Measurements from ENCODE around the gene NOS1AP.

The NOS1AP gene

DNA sequence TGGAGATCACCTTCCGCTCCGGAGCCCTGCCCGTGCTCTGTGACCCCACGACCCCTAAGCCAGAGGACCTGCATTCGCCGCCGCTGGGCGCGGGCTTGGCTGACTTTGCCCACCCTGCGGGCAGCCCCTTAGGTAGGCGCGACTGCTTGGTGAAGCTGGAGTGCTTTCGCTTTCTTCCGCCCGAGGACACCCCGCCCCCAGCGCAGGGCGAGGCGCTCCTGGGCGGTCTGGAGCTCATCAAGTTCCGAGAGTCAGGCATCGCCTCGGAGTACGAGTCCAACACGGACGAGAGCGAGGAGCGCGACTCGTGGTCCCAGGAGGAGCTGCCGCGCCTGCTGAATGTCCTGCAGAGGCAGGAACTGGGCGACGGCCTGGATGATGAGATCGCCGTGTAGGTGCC, 297.6 kb downstream of the NOS1AP start:
- Histone ChIP-seq H3K4me2 (ENCODE audit: low read length) (no peak overlapping the region), H3K4me1 (ENCODE audit: insufficient read depth, low read length, severe bottlenecking) (no peaks in the 10 kb centered on the region), H3K4me3 (ENCODE audit: low read depth, low read length, poor library complexity, severe bottlenecking) (no peak overlapping the region), H3K9ac (ENCODE audit: low read length) (no peak overlapping the region), H3K9me2 (ENCODE audit: low read depth, low read length) (no peaks in the 10 kb centered on the region), H3K9me3 (ENCODE audit: low read length) (no peaks in the 10 kb centered on the region), H3F3A (ENCODE audit: insufficient read depth, low read length) (no peaks in the 10 kb centered on the region), H3K79me2 (ENCODE audit: insufficient read depth, low read length) (no peaks in the 10 kb centered on the region), H2AFZ (ENCODE audit: low read length) (no peak overlapping the region), H3K27ac (ENCODE audit: low read depth, low read length, poor library complexity, severe bottlenecking) (no peak overlapping the region), H3K27me3 (ENCODE audit: insufficient read depth, low read length) (peaks cover 6% of the 10 kb centered on the region; the same call in 1 of the 2 replicates), H4K20me1 (ENCODE audit: insufficient read depth, low read length) (no peaks in the 10 kb centered on the region), H3K36me3 (ENCODE audit: insufficient read depth, low read length) (no peaks in the 10 kb centered on the region)
- TF ChIP-seq, protein P1, sequence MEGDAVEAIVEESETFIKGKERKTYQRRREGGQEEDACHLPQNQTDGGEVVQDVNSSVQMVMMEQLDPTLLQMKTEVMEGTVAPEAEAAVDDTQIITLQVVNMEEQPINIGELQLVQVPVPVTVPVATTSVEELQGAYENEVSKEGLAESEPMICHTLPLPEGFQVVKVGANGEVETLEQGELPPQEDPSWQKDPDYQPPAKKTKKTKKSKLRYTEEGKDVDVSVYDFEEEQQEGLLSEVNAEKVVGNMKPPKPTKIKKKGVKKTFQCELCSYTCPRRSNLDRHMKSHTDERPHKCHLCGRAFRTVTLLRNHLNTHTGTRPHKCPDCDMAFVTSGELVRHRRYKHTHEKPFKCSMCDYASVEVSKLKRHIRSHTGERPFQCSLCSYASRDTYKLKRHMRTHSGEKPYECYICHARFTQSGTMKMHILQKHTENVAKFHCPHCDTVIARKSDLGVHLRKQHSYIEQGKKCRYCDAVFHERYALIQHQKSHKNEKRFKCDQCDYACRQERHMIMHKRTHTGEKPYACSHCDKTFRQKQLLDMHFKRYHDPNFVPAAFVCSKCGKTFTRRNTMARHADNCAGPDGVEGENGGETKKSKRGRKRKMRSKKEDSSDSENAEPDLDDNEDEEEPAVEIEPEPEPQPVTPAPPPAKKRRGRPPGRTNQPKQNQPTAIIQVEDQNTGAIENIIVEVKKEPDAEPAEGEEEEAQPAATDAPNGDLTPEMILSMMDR (IDR thresholded peaks at IDR 0.05; ENCODE audit: low read length), result no peak
- TF ChIP-seq EZH2 (IDR thresholded peaks at IDR 0.05; ENCODE audit: borderline replicate concordance, low read length), result no peak

DNA sequence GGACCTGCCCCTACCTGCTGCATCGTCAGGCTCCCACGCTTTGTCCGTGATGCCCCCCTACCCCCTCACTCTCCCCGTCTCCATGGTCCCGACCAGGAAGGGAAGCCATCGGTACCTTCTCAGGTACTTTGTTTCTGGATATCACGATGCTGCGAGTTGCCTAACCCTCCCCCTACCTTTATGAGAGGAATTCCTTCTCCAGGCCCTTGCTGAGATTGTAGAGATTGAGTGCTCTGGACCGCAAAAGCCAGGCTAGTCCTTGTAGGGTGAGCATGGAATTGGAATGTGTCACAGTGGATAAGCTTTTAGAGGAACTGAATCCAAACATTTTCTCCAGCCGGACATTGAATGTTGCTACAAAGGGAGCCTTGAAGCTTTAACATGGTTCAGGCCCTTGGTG, 298.3 kb downstream of the NOS1AP start:
- no peaks in the 10 kb centered on the region for H3K4me1 ChIP-seq (ENCODE audit: insufficient read depth, low read length, severe bottlenecking)
- H3K27ac ChIP-seq (ENCODE audit: low read depth, low read length, poor library complexity, severe bottlenecking), result no peak overlapping the region
- H3F3A ChIP-seq (ENCODE audit: insufficient read depth, low read length), result no peaks in the 10 kb centered on the region
- no peaks in the 10 kb centered on the region for H3K79me2 ChIP-seq (ENCODE audit: insufficient read depth, low read length)
- TF ChIP-seq, protein P1 (IDR thresholded peaks at IDR 0.05; ENCODE audit: low read length), result no peak
- TF ChIP-seq EZH2 (IDR thresholded peaks at IDR 0.05; ENCODE audit: borderline replicate concordance, low read length), result no peak
- H3K9me3 ChIP-seq (ENCODE audit: low read length), result no peaks in the 10 kb centered on the region
- no peaks in the 10 kb centered on the region for H3K9me2 ChIP-seq (ENCODE audit: low read depth, low read length)
- H4K20me1 ChIP-seq (ENCODE audit: insufficient read depth, low read length), result no peaks in the 10 kb centered on the region
- H2AFZ ChIP-seq (ENCODE audit: low read length), result no peak overlapping the region
- H3K36me3 ChIP-seq (ENCODE audit: insufficient read depth, low read length), result no peaks in the 10 kb centered on the region
- H3K4me3 ChIP-seq (ENCODE audit: low read depth, low read length, poor library complexity, severe bottlenecking), result no peak overlapping the region
- H3K27me3 ChIP-seq (ENCODE audit: insufficient read depth, low read length), result peaks cover 6% of the 10 kb centered on the region; the same call in 1 of the 2 replicates
- no peak overlapping the region for H3K4me2 ChIP-seq (ENCODE audit: low read length)
- H3K9ac ChIP-seq (ENCODE audit: low read length), result no peak overlapping the region

DNA sequence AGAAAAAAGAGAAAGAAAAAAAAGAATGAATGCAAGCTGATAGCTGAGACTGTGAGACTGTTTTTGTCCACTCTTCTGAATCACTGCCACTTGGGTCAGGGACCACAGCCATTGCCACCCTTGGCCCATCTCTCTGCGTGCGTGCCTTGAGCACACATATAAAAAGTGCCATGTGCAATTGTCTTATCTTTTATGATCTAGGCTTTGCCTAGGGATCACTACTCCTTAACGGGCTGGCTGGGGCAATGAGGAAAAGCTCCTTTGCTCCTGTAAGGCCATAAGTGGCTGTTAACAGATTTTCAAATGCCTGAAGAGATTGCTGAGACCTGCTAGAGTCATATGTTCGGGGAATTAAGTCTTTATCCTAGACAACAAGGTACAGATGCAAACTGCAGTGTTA, 299.0 kb downstream of the NOS1AP start:
- TF ChIP-seq, protein P1 (IDR thresholded peaks at IDR 0.05; ENCODE audit: low read length), result no peak
- no peak for TF ChIP-seq EZH2 (IDR thresholded peaks at IDR 0.05; ENCODE audit: borderline replicate concordance, low read length)
- Histone ChIP-seq H4K20me1 (ENCODE audit: insufficient read depth, low read length) (no peaks in the 10 kb centered on the region), H2AFZ (ENCODE audit: low read length) (no peak overlapping the region), H3K79me2 (ENCODE audit: insufficient read depth, low read length) (no peaks in the 10 kb centered on the region), H3K4me1 (ENCODE audit: insufficient read depth, low read length, severe bottlenecking) (no peaks in the 10 kb centered on the region), H3K4me3 (ENCODE audit: low read depth, low read length, poor library complexity, severe bottlenecking) (no peak overlapping the region), H3K4me2 (ENCODE audit: low read length) (no peak overlapping the region), H3K27me3 (ENCODE audit: insufficient read depth, low read length) (peaks cover 4% of the 10 kb centered on the region; the same call in 1 of the 2 replicates), H3K27ac (ENCODE audit: low read depth, low read length, poor library complexity, severe bottlenecking) (no peak overlapping the region), H3K9me2 (ENCODE audit: low read depth, low read length) (no peaks in the 10 kb centered on the region), H3K36me3 (ENCODE audit: insufficient read depth, low read length) (no peaks in the 10 kb centered on the region), H3K9ac (ENCODE audit: low read length) (no peak overlapping the region), H3K9me3 (ENCODE audit: low read length) (no peaks in the 10 kb centered on the region), H3F3A (ENCODE audit: insufficient read depth, low read length) (no peaks in the 10 kb centered on the region)

Data from OCI-LY1 (cell line).